T-helper 1 cell treated with Interleukin-12 subunit alpha and Interleukin-12 subunit beta and Interleukin-4 antibody, amounts not matched to agents 30 μg/mL and 1 μg/mL, for 36 hours (primary cell): ENCODE data around the gene PDGFB.
"Not testable (repeated sequence)": the region's sequence is repeated elsewhere in the genome, so short reads cannot be mapped to it uniquely, and the experiment has no call there.

Experiments
- H3K27ac Mint-ChIP-seq: one replicate; pipeline ENCODE4 v1.8.0; 2021; ENCODE audit warnings: mild to moderate bottlenecking, mixed read lengths
- H3K27me3 Mint-ChIP-seq: one replicate; pipeline ENCODE4 v1.8.0; 2021; ENCODE audit warnings: low read depth, mixed read lengths
- H3K36me3 Mint-ChIP-seq: one replicate; pipeline ENCODE4 v1.8.0; 2021; ENCODE audit warnings: low read depth, mixed read lengths
- H3K4me1 Mint-ChIP-seq: one replicate; pipeline ENCODE4 v1.8.0; 2021; ENCODE audit warnings: low read depth, mixed read lengths
- H3K4me3 Mint-ChIP-seq: one replicate; pipeline ENCODE4 v1.8.0; 2021; ENCODE audit warnings: mild to moderate bottlenecking, moderate library complexity, mixed read lengths
- H3K9me3 Mint-ChIP-seq: one replicate; pipeline ENCODE4 v1.8.0; 2021; ENCODE audit warnings: mixed read lengths

The PDGFB gene

DNA sequence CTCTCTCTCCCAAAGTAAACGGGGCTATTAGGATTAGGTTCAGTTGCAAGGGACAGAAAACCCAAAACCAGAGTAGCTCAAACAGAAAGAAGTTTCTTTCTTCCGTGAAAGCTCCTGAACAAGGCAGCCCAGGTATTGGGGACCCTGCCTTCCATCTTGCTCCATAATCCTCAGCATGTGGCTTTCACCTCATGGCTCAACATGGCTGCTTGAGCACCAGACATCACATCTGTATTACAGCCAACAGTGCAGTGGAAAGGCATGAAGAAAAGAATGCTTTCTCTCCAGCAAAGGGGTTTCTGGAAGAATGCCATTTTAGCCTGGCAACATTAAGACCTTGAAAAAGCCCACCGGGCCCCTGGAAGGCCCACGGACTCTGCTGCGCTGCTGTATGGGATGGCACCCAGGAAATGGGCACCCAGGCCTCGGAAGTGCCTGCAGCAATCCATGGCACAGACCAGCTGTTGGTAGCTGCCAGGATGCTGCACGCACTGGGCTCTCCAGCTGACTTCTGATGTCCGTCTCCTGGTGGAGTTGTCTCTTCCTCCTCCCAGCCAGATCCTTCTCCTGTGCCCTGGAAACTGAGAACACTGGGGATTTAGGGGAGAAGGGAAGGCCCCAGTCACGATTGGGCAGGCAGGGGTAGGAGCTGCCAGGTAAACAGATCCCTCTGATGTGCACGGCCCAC lies 22.6 kb downstream of the PDGFB start:
- Mint-ChIP-seq H3K27ac (no peak overlapping the region), H3K4me3 (no peak overlapping the region), H3K9me3 (peaks cover 5% of the 10 kb centered on the region), H3K27me3 (peaks cover 25% of the 10 kb centered on the region), H3K4me1 (peaks cover 5% of the 10 kb centered on the region), H3K36me3 (no peaks in the 10 kb centered on the region)

DNA sequence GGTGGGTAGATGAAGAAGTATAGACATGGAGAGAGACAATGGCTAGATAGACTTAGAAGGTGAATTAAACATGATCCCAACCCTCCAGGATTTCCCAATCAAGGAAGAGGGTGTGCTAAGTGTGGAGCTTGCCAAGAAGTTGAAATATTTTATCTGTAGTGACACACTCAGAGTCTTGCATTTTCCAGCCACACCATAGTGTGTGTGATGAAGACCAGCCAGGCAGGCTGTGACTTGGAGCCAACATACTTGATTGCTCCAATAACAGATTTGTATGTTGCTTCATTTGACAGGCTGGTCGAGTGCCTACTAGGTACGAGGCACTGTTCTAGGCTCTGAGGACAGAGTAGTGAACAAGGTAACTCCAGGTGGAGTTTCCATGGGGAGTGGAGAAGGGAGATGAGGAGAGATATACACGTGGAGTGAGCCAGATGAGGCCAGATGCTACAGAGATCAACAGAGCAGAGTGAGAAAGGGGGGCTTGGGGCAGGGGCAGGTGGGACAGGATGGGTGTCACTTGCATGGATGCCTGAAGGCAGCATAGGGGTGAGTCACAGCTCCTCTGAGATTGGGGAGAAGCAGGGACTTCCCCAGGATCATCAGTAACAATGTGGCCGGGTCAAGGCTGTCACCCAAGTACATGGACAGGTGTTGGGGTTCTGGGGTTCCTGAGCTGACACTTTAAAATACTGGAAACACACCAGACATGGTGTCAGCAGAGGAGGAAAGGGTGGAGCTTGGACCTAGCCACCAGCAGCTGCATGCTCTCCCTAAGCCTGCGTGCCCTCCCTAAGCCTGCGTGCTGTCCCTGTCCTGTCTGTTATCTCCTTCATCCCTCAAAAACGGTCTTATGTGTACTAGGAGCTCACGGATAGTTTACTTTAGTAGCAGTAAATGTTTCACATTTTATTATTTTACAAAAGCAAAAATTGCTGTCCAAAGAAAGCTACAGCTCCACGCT lies 23.6 kb downstream of the PDGFB start:
- Mint-ChIP-seq H3K4me1 (peaks cover 5% of the 10 kb centered on the region), H3K4me3 (no peak overlapping the region), H3K27me3 (peaks cover 31% of the 10 kb centered on the region), H3K27ac (no peak overlapping the region), H3K36me3 (no peaks in the 10 kb centered on the region), H3K9me3 (peaks cover 5% of the 10 kb centered on the region)

DNA sequence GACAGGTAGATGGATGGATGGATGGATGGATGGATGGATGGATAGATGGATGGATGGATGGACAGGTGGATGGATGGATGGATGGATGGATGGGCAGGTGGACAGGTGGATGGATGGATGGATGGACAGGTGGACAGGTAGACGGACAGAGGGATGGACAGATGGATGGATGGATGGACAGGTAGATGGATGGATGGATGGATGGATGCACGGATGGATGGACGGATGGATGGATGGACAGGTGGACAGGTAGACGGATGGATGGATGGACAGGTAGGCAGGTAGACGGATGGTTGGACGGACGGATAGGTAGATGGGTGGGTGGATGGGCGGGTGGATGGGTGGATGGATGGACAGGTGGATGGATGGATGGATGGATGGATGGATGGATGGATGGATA lies 24.3 kb downstream of the PDGFB start:
- Mint-ChIP-seq H3K27ac (no peak overlapping the region), H3K9me3 (peaks cover 5% of the 10 kb centered on the region), H3K27me3 (peaks cover 38% of the 10 kb centered on the region), H3K4me1 (peaks cover 8% of the 10 kb centered on the region), H3K4me3 (no peak overlapping the region), H3K36me3 (no peaks in the 10 kb centered on the region)

DNA sequence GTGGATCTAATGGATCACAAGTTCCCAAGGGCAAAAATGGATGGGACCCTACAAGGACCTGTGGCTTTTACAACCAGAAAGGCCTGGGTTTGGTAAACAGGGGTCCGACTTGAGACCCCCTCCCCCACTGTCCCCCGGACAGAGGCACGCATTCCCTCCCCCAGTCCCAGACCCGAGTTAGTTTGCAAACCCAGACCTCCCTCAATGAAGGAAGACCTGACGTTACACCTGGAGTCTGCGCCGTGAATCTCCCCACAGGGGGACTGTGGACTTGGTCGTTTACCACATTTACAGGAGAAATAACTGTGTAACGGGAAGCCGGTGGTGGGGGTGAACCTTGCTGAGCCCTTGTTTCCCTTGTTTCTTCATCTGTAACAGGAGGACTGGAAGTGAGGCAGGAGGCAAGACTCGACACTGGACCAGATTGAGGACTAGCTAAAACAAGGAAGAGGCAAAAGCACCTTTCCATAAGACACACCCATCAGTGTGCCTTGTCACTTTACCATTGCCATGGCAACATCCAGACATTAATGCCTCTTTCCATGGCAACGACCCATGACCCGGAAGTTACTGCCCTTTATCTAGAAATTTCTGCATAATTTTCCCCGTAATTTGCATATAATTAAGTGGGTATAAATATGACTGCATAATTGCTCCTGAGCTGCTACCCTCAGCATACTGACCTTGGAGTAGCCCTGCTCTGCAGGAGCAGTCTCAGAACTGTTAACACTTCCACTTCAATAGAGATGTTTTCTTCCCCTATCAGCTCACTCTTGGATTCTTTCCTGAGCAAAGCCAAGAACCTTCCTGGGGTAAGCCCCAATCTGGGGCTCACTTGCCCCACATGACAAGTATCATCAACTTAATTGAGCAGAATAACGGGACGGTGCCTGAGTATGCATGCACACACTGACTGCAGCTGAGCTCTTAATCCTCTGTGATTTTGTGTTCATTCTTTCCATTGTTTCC lies 25.4 kb downstream of the PDGFB start:
- Mint-ChIP-seq H3K27me3 (peaks cover 49% of the 10 kb centered on the region), H3K36me3 (no peaks in the 10 kb centered on the region), H3K27ac (no peak overlapping the region), H3K4me1 (peaks cover 8% of the 10 kb centered on the region), H3K9me3 (peaks cover 5% of the 10 kb centered on the region), H3K4me3 (no peak overlapping the region)

DNA sequence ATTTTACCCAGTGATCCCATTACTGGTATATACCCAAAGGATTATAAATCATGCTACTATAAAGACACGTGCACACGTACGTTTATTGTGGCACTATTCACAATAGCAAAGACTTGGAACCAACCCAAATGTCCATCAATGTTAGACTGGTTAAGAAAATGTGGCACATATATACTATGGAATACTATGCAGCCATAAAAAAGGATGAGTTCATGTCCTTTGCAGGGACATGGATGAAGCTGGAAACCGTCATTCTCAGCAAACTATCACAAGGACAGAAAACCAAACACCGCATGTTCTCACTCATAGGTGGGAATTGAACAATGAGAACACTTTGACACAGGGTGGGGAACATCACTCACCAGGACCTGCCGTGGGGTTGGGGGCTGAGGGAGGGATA lies 26.4 kb downstream of the PDGFB start:
- H3K4me3 Mint-ChIP-seq, H3K36me3 Mint-ChIP-seq, H3K27ac Mint-ChIP-seq, H3K4me1 Mint-ChIP-seq, H3K9me3 Mint-ChIP-seq: not testable (repeated sequence)
- H3K27me3 Mint-ChIP-seq = peaks cover 55% of the 10 kb centered on the region

DNA sequence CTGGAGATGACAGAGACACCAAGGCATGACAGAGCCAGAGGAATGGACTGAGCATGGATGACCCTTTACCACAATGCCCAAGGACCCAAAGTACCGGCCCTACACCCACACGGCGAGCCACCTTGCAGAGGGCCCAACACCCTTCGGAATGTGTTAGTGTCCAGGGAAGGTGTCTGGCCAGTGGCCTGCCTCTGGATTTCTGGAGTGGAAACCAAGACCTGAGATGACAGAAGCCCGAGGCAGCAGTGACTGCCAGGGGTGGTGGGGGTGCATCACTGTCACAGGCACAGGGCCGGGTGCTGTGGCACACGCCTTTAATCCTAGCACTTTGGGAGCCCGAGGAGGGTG lies 28.7 kb downstream of the PDGFB start:
- Mint-ChIP-seq H3K27me3 (peaks cover 43% of the 10 kb centered on the region), H3K9me3 (peaks cover 5% of the 10 kb centered on the region)

DNA sequence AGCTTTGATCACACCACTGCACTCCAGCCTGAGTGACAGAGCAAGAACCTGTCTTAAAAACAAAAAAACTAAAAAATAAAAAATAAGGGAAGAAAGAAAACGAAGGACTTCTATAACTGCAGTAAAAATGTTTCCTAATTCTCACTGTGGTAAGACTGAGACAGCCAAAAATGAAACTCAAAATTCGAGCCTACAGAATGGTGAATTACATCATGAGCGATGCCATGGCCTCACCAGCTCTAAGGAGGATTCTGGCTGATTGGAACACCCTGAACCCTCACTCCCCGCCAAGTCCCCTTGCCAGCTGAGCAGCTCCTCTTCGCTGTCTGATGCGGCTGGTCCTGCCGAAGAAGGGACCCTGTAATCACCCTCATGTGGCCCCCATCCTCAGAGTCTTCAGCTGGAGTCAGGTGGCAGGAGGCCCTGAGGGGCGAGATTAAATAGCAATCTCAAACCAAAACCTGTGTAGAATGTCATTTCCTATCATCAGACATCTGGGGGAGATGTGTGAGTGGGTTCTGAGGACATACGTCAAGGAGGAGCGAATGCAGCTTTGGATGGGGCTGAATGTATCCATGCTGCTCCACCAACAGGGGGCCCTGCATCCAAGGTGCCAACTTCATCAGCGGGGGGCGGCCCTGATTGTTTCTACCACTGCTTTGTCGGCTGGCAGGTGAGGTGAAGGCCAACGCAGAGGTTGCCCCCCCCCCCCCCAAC lies 29.2 kb downstream of the PDGFB start:
- peaks cover 3% of the 10 kb centered on the region for H3K4me1 Mint-ChIP-seq
- peaks cover 5% of the 10 kb centered on the region for H3K9me3 Mint-ChIP-seq
- H3K27ac Mint-ChIP-seq = no peak overlapping the region
- no peaks in the 10 kb centered on the region for H3K36me3 Mint-ChIP-seq
- H3K27me3 Mint-ChIP-seq = peaks cover 40% of the 10 kb centered on the region
- no peak overlapping the region for H3K4me3 Mint-ChIP-seq

More for the DNA sequence above, 28.7 kb downstream of the PDGFB start:
- Mint-ChIP-seq H3K4me1 (peaks cover 5% of the 10 kb centered on the region), H3K4me3 (no peak overlapping the region), H3K36me3 (no peaks in the 10 kb centered on the region), H3K27ac (no peak overlapping the region)

DNA sequence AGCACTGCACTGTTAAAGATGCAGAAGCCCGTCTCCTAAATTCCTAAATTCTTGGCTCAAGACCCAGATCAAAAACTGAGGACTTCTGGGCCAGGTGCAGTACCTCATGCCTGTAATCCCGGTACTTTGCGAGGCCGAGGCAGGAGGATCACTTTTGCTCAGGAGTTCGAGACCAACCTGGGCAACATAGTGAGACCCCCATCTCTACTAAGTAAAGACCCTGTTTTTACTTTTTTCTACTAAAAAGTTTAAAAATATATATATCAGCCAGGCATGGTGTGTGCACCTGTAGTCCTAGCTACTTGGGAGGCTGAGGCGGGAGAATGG lies 29.7 kb downstream of the PDGFB start:
- Mint-ChIP-seq H3K27me3 (peaks cover 40% of the 10 kb centered on the region), H3K4me1 (peaks cover 3% of the 10 kb centered on the region), H3K27ac (no peak overlapping the region), H3K4me3 (no peak overlapping the region), H3K36me3 (no peaks in the 10 kb centered on the region), H3K9me3 (peaks cover 5% of the 10 kb centered on the region)

DNA sequence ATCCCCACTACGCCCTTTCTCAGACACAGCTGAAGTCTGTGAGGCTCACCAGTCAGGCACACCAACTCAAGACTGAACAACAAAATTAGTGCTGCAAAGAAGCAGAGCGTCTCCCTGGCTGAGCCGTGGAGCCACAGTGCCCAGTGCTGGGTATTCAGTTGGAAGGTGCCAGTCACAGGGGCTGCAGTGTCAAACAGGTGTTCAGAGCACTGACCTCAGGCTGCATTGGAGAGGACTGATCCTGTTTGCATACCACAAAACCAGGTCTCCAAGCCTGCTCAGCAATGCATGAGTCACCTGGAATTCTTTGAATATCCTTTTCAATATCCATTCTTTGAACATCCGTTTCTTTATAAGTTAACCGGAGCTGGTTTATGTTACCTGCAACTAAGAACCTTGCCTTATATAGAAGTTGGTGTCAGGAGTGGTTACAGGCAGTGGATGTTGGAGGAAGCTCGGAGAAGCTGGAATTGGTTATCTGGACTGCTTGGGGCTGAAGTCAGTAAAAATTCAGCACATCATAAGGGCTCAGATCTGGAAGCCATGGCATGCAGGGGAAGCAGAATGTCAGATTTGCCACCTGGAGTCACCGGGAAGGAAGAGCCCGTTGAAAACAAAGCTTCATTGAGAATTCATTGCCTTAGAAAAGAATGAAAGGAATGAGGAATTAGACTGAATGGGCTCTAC lies 30.3 kb downstream of the PDGFB start:
- Mint-ChIP-seq H3K9me3 (peaks cover 5% of the 10 kb centered on the region), H3K36me3 (no peaks in the 10 kb centered on the region), H3K4me1 (peaks cover 3% of the 10 kb centered on the region), H3K27ac (no peak overlapping the region), H3K27me3 (peaks cover 40% of the 10 kb centered on the region), H3K4me3 (no peak overlapping the region)

DNA sequence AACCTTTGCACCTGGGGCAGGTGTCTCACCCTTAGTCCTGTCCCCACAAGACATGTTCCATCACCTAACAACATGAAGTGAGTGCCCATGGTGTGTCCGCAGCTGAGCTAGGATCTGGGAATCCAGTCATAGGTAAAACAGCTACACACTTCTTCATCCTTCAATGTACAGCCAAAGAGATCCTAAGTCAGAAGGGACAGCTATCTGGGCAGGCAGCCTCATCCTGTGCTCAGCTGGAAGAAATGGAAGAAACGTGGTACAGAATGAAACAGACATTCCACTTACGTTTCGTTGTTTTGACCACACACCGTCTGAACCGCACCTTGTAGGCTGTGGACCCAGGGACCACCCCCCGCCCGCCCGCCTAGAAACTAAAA lies 30.8 kb downstream of the PDGFB start:
- Mint-ChIP-seq H3K4me3 (no peak overlapping the region), H3K9me3 (peaks cover 5% of the 10 kb centered on the region), H3K4me1 (peaks cover 3% of the 10 kb centered on the region), H3K27ac (no peak overlapping the region), H3K27me3 (peaks cover 44% of the 10 kb centered on the region), H3K36me3 (no peaks in the 10 kb centered on the region)

DNA sequence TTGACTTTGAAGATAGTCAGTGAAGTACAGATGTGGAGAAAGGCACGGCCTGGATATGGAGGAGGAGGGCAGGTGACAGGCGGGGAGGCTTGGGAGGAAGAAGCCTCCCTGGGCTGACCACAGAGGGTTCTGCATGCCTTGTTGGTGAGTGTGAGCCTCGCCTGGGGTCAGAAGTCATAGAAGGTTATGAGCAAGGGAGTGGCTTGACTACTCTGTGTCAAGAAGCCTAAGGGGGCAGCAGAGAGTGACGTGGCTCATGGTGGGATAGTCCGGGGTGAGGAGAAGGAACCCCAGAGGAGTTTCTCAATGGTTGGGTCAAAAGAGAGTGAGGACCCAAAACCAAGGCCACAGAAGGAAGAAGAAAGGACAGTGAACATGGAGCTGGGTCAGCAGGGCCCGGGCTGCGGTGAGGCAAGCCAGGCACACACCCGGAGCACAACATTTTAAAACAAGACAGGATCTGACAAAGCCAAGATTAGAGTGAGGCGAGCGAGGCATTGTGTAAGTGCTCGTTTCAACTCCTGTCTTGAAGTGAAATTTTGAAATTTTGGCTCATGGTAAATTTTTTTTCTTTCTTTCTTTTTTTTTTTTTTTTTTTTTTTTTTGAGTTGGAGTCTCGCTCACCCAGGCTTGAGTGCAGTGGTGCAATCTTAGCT lies 31.9 kb downstream of the PDGFB start:
- H3K27me3 Mint-ChIP-seq = peaks cover 37% of the 10 kb centered on the region
- peaks cover 2% of the 10 kb centered on the region for H3K9me3 Mint-ChIP-seq
- H3K36me3 Mint-ChIP-seq = no peaks in the 10 kb centered on the region
- peaks cover 3% of the 10 kb centered on the region for H3K4me1 Mint-ChIP-seq
- no peak overlapping the region for H3K4me3 Mint-ChIP-seq
- no peak overlapping the region for H3K27ac Mint-ChIP-seq

DNA sequence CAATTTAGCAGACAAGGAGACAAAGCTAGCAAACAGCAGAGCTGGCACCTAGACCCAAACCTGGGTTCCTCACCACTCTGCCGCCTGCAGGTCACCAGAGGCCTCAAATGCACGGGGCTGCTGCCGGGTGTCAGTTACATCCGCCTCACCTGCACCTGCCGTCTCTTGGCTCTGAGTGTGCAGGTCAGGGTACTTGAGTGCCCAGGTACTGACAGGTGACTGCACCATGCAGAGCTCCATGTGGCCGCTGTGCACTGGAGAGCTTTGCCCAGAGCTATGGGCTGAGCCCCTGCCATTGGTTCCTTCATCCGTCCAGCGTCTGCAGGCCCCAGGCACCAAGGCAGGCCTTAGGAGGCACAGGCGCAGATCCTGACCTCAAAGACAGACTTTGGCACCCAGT lies 35.0 kb downstream of the PDGFB start:
- Mint-ChIP-seq H3K4me3 (no peak overlapping the region), H3K4me1 (peaks cover 10% of the 10 kb centered on the region), H3K9me3 (no peaks in the 10 kb centered on the region), H3K36me3 (no peaks in the 10 kb centered on the region), H3K27ac (no peak overlapping the region), H3K27me3 (peaks cover 17% of the 10 kb centered on the region)

DNA sequence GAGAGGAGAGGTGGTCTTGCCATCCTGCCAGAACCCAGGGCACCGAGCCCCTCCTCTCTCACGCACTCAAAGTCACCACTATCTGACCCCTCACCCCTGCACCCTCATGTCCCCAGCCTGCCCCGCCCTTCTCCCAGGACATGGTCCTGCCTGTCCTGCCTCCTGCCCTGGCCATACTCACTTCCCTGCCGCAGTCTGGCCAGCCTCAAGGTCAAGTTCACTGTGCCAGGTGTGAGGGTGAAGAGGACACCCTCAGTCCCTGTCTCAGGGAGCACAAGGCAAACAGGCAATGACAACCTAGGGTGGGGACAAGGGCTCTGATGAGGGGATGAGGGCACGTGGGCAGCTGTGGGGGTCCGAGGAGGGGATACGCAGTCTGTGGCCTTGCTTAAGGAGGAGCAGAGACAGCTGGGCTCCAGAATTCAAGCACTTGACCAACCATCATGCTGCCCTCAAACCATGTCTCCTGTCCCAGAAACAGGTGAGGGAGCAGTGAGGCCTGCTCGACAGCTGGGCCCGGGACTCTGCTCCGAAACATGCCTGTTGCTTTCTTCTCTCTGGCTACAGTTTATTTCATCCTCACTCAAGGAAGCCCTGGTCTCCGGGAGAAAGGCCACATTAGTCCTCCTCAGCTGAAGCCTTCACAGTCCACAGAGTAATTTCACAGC lies 36.6 kb downstream of the PDGFB start:
- H3K4me3 Mint-ChIP-seq = no peak overlapping the region

More for the DNA sequence above, 36.6 kb downstream of the PDGFB start:
- Mint-ChIP-seq H3K4me1 (peaks cover 10% of the 10 kb centered on the region), H3K27me3 (peaks cover 7% of the 10 kb centered on the region), H3K9me3 (no peaks in the 10 kb centered on the region), H3K36me3 (no peaks in the 10 kb centered on the region), H3K27ac (no peak overlapping the region)
